GM12865 (cell line): ENCODE data around the gene ATN1.

ENCODE experiments used
- DNase-seq: peaks from one replicate; pipeline ENCODE4 v3.0.0; 2010; ENCODE audit warnings: low read depth
- H3K4me3 ChIP-seq: 2 replicates; pipeline ENCODE4 v1.5.1; 2011; ENCODE audit warnings: mild to moderate bottlenecking, low read depth, low read length, control low read depth
- CTCF ChIP-seq: IDR thresholded peaks from 2 replicates; pipeline ENCODE4 v1.5.1; 2011; ENCODE audit warnings: low read length, control low read depth, low read depth, inconsistent platforms; ENCODE audit not compliant: insufficient read depth; ENCODE audit errors: missing control alignments

The ATN1 gene

GRCh38 chr12:6979021-6979420 is 51.3 kb downstream of the ATN1 start:
- no peak for TF ChIP-seq CTCF
- DNase-seq: no peak
- H3K4me3 ChIP-seq: no peak overlapping the region

- no peak for TF ChIP-seq CTCF
- DNase-seq: no peak
- no peak overlapping the region for H3K4me3 ChIP-seq
These were observed 51.7 kb downstream of the ATN1 start for GRCh38 chr12:6979453-6979852.

GRCh38 chr12:6980075-6980474 is 52.3 kb downstream of the ATN1 start:
- no peak for DNase-seq
- H3K4me3 ChIP-seq: no peak overlapping the region
- no peak for TF ChIP-seq CTCF

- H3K4me3 ChIP-seq: no peak overlapping the region
- TF ChIP-seq CTCF: no peak
- no peak for DNase-seq
These were observed 53.0 kb downstream of the ATN1 start for GRCh38 chr12:6980740-6981139.

GRCh38 chr12:6981152-6982052 is 53.6 kb downstream of the ATN1 start:
- no peak overlapping the region for H3K4me3 ChIP-seq
- no peak for TF ChIP-seq CTCF
- no peak for DNase-seq

GRCh38 chr12:6982532-6982931 is 54.8 kb downstream of the ATN1 start:
- no peak for DNase-seq
- TF ChIP-seq CTCF: no peak
- H3K4me3 ChIP-seq: no peak overlapping the region
